ENCODE data around the gene MCTP2. TPM values are rescaled to one million over a fixed set of nuclear protein-coding genes. Genes with fewer than 3 reads are reported as not detected.

MCTP2 gene
- total RNA-seq, 1 donor from 2014 or later, result 35.3 TPM

GRCh38 chr15:94442480-94442879 lies 211.1 kb downstream of the MCTP2 start:
- ATAC-seq, result no peak
- Histone ChIP-seq H3K27me3 (no peaks in the 10 kb centered on the region), H3K4me1 (no peaks in the 10 kb centered on the region), H3K27ac (no peak overlapping the region), H3K9me3 (no peaks in the 10 kb centered on the region), H3K36me3 (peaks cover 10% of the 10 kb centered on the region), H3K4me3 (no peak overlapping the region)
- no peak for DNase-seq
- intact Hi-C loops (cut with DNase I), result no loop called here
- TF ChIP-seq CTCF (IDR thresholded peaks at IDR 0.05), result no peak

GRCh38 chr15:94443186-94443585 lies 211.8 kb downstream of the MCTP2 start:
- intact Hi-C loops (cut with DNase I), result no loop called here
- Histone ChIP-seq H3K27ac (no peak overlapping the region), H3K4me1 (no peaks in the 10 kb centered on the region), H3K27me3 (no peaks in the 10 kb centered on the region), H3K4me3 (no peak overlapping the region), H3K36me3 (peaks cover 10% of the 10 kb centered on the region), H3K9me3 (no peaks in the 10 kb centered on the region)
- no peak for TF ChIP-seq CTCF (IDR thresholded peaks at IDR 0.05)
- ATAC-seq (no peak), DNase-seq (no peak)

- Histone ChIP-seq H3K4me1 (no peaks in the 10 kb centered on the region), H3K36me3 (peaks cover 10% of the 10 kb centered on the region), H3K9me3 (no peaks in the 10 kb centered on the region), H3K27me3 (no peaks in the 10 kb centered on the region), H3K27ac (no peak overlapping the region), H3K4me3 (no peak overlapping the region)
- intact Hi-C loops (cut with DNase I), result no loop called here
- ATAC-seq, result no peak
- no peak for DNase-seq
- TF ChIP-seq CTCF (IDR thresholded peaks at IDR 0.05), result no peak
These were observed 214.3 kb downstream of the MCTP2 start for GRCh38 chr15:94445566-94446160.

- Histone ChIP-seq H3K4me3 (no peak overlapping the region), H3K4me1 (no peaks in the 10 kb centered on the region), H3K9me3 (no peaks in the 10 kb centered on the region), H3K36me3 (peaks cover 10% of the 10 kb centered on the region), H3K27ac (no peak overlapping the region), H3K27me3 (no peaks in the 10 kb centered on the region)
- ATAC-seq (no peak), DNase-seq (no peak)
- TF ChIP-seq CTCF (IDR thresholded peaks at IDR 0.05), result no peak
- intact Hi-C loops (cut with DNase I), result no loop called here
These were observed 215.1 kb downstream of the MCTP2 start for GRCh38 chr15:94446441-94446840.

GRCh38 chr15:94451466-94451865 lies 220.1 kb downstream of the MCTP2 start:
- Histone ChIP-seq H3K4me1 (no peaks in the 10 kb centered on the region), H3K27me3 (no peaks in the 10 kb centered on the region), H3K27ac (no peak overlapping the region), H3K4me3 (no peak overlapping the region), H3K36me3 (no peaks in the 10 kb centered on the region), H3K9me3 (no peaks in the 10 kb centered on the region)
- intact Hi-C loops (cut with DNase I), result no loop called here
- DNase-seq, result no peak
- no peak for TF ChIP-seq CTCF (IDR thresholded peaks at IDR 0.05)
- no peak for ATAC-seq
